NCI-H1436 treated with DMSO at 0.1 percent for 48 hours (cell line): ENCODE results near the gene AP3D1.
"Not testable (repeated sequence)": the region's sequence is repeated elsewhere in the genome, so short reads cannot be mapped to it uniquely, and the experiment has no call there.

Source experiments
- DNase-seq: peaks from one replicate; lab custom pipeline; 2025; lab: John Stamatoyannopoulos, UW

The AP3D1 gene

DNA sequence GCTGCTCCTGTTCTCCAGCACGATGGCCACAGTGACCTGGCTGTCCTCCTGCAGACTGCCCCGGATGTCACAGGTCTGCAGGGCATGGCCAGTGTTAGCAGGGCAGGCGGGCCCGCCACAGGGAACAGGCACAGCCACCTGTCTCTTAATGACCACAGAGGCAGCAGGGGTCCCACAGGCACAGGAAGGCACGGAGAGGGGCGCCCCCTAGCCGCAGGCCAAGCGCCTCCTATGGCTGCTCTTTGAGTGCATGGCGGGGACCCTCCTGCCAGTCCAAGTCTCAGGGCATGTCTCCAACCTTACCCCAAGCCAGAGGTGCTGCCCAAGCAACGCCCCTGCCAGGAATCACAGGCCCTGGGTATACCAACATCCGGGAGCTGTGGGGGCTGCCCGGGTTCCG is 40.5 kb downstream of the AP3D1 start:
- no peak for DNase-seq

DNA sequence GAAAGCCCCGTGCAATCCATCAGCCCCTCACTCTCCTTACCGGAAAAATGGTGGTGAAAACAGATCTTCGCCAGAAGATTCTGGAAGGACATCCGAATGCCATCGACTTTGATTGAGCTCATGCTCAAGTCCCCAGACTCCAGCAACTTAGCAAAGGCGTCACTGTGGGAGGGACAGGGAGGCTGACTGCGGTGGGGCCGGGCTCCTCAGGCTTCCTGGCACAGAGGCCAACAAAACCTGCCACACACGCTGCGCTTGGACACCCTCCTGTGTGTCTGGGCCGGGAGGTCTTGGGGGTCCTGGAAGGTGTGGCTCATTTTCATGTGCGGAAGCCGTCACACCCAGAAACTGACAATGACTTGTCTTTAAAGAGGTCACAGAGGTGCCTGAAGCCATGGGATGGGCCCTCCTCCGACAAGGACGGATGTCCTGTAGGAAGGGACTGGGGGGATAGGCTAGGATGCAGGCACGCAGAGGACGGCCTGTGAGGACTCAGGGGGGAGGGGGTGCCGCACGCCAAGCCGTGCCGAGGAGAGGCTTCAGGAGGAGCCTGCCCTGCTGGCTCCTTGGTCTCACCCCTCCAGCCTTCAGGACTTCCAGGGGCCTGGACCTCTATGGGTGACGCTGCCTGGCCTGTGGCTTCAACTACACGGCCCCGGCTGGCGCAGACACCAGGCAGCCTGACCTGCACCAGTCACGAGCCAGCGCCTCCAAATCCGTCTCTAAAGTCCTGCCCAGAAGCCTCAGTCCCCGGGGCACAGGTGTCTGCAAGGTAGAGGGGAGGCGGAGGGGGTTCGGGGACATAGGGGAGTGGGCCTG is 42.1 kb downstream of the AP3D1 start:
- DNase-seq: no peak

DNA sequence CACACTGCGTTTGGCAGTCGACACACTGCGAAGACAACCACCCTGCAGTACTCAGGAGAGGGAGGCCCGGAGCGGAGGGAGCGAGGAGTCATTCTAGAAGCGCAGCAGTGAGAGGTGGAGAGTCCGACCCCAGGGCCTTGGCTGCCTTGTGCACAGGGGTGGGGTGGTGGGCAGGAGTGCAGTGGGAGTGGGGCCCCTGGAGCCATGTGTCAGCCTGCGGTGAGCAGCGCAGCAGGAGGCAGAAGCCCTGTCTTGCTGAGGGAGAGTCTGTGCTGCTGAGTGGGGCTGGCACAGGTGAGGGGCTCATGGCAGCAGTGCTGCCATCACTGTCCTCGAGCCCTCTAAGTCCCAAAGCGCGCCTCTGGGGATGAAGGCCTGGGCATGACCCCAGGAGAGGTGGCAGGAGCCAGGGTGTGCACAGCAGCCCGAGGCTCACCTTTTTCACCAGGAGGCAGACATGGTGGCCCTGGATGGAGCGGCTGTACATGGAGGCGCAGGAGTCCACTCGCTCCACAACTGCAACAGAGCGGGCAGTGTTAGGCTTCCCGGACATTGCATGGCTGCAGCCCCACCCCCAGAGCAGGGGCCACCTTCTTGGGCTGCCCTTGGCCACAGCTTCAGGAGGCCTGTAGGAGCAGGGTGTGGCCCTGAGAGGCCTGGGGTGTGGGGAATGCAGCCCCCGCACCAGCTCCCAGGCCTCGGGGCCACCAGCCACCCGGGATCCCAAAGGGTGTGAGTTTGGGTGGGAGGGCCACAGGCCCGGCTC is 42.9 kb downstream of the AP3D1 start:
- no peak for DNase-seq

DNA sequence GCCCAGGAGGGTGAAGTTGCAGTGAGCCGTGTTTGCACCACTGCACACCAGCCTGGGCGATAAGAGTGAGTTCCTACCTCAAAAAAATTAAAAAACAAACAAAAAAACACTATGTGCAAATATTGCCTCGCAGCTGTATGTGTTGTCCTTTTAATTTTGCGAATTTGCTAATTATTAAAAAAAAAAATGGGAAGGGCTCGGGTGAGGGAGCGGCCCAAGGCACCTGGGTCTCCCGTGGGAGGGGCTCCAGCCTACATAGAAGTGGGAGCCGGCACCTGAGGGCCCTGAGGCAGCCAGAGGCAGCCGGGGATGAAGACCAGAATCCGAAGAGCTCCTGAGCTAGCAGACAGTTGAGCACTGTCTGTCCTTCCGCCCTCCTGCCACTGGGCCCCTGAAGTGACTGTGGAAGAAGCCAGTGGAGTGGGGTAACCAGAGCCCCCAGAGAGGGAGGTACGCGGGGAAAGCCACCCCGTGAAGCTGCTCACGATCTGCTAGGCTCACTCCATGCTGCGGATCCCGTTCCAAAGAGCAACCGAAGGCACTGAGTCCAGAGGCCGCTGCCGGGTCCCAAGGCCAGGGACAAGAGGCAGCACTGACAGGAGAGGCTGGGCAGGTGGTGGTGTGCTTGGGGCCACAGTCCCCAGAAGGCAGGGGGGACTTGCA is 48.2 kb downstream of the AP3D1 start:
- DNase-seq: no peak

DNA sequence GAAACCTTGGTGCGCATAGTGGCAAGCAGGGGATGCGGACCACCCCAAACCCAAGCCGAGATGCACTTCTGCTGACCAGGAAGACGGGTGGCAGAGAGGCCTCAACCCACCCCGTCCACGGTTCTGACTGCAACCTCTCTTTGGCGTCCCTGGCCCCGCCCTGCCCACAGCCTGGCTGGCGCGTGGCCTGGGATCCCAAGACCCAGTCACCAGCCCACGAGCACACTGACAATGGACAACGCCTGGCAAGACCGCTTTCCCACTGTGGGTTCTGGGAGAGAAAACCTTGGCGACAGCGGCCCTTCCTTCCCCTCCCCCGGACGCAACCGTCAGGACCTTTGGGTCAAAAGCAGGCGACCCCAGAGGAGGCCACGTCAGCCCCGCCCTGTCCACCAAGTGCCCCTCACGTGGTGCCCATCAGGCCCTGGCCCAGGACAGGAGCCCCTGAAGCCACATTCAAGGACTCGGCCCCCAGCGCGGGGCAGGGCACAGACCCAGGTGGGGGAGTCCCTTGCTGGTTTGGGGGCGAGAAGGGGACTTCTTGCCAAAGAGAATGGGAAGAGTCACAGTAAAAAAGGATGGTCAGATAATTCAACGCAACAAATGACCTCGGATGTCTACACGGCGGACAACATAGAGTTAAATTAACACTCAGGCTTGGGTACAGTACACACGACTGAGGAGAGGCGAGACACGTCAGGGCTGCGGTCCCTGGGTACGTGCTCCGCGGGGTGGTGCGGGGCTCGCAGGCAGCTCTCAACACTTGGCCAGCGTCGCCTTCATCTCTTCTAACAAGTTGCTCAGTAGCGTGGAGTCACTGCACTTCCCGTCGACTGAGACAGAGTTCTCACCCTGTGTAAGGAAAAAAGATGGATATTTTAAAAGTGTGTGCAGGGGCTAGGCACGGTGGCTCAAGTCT is 49.7 kb downstream of the AP3D1 start:
- DNase-seq: no peak

DNA sequence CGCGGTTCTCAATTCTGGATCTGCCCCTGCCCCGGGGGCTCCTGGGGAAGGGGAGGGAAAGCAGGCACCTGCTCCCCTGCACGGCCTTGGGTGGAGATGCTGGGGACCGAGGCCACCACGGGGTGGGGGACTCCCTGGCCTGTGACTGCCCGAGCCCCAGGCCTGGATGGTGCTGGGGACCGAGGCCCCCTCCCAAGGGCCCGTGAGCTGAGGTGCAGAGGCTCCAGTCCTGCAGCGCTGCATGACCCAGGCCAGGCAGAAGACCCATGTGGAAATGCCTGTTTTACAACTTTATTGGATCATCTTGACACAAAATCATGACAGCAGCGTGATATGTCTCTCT is 50.7 kb downstream of the AP3D1 start:
- no peak for DNase-seq

DNA sequence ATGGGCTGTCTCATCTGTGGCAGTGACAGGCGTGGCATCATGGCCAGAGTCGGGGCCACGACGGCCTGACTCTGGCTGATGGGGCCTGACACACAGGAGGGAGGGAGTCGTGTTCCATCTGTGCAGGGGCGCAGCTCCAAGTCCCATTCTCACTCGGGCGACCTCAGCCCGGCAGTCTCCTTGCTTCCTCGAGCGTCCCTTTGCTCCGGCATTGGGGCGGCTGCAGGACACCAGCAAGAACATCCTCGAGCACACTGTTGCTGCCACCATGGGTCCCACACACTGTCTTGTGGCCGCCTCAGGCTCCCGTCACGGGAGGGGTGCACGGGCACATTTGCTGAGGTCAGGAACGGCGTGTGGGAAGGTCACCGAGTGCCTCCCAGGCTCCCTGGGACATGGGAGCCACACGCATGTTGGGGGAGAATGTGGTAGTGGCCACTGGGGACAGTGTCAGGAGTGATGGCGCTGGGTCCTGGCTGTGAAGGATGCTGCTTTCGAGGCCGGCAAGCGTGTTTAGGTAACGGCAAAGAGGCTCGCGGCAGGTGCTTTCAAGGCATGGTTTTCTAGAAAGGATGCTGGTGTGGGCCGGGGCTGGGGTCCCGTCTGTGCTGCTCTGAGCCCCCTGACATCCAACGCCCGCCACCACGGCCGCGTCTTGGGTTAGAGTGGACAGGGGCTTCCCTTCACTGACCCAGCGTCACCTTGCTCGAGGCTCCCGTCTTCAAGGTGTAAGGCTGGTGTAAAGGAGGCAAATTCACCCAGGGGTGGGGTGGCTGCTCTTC is 51.2 kb downstream of the AP3D1 start:
- no peak for DNase-seq

DNA sequence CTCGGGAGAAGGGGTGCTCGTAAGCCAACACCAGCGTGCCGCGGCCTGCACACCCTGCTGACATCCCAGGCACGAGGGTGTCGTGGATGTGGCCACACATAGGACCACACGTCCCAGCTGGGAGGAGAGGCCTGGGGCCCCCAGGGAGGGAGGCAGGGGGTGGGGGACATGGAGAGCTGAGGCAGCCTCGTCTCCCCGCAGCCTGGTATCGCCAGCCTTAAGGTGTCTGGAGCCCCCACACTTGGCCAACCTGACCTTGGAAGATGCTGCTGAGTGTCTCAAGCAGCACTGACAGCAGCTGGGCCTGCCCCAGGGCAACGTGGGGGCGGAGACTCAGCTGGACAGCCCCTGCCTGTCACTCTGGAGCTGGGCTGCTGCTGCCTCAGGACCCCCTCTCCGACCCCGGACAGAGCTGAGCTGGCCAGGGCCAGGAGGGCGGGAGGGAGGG is 52.3 kb downstream of the AP3D1 start:
- DNase-seq: no peak

DNA sequence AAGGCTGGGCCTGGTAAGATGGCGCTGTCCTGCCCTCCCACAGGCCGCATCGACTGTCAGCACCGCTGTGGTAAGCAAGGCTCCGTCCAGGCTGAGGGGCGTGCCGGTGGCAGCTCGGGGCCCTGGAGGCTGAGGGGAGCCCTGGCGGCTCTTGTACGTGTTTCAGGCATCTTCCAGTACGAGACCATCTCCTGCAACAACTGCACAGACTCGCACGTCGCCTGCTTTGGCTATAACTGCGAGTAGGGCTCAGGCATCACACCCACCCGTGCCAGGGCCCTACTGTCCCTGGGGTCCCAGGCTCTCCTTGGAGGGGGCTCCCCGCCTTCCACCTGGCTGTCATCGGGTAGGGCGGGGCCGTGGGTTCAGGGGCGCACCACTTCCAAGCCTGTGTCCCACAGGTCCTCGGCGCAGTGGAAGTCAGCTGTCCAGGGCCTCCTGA is 53.5 kb downstream of the AP3D1 start:
- no peak for DNase-seq

DNA sequence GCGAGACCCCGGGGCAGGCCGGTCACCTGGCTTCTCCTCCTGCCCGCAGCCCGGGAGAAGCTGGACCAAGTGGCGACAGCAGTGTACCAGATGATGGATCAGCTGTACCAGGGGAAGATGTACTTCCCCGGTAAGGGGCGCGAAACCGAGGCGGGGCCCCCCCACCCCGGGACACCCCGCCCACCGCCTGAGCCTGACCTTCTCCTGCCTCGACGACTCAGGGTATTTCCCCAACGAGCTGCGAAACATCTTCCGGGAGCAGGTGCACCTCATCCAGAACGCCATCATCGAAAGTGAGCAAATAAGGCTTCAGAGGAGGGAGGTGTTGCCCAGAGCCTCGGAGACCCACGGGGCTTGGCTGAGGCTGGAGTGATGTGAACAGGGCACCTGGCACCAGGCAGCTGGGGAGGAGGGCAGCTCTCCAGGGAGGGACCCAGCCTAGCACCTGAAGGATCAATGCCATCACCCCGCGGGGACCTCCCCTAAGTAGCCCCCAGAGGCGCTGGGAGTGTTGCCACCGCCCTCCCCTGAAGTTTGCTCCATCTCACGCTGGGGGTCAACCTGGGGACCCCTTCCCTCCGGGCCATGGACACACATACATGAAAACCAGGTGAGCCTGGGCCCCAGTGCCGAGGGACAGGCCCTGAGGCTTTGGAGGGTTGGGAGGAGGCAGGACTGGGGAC is 54.0 kb downstream of the AP3D1 start:
- DNase-seq: no peak

DNA sequence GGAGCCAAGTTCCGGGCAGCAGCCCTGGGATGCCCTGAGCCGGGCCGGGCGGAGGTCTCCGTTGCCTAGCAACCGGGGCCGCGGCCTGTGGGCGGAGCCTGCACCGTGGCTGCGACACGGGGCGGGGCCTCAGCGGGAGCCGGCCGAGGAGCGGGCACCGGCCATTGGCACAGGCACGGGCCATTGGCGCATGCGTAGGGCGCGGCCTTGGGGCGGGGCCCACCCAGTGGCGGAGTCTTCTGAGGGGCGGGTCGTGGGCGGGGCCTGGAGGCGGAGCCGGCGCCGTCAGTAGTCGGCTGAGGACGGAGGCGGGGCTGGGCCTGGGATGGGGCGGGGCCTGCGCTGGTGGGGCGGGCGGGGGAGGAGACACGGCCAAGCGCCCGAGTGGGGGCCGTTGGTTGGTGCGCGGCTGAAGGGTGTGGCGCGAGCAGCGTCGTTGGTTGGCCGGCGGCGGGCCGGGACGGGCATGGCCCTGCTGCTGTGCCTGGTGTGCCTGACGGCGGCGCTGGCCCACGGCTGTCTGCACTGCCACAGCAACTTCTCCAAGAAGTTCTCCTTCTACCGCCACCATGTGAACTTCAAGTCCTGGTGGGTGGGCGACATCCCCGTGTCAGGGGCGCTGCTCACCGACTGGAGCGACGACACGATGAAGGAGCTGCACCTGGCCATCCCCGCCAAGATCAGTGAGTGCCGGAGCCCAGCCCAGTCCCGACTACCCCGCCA is 54.7 kb downstream of the AP3D1 start, which contains the start of gene IZUMO4:
Gene IZUMO4, plus strand, starts transcription at position 436 of the 723 bp plus-strand sequence. Its CDS starts 31 bp downstream, at position 467.
- peak; percentile 85 for DNase-seq

DNA sequence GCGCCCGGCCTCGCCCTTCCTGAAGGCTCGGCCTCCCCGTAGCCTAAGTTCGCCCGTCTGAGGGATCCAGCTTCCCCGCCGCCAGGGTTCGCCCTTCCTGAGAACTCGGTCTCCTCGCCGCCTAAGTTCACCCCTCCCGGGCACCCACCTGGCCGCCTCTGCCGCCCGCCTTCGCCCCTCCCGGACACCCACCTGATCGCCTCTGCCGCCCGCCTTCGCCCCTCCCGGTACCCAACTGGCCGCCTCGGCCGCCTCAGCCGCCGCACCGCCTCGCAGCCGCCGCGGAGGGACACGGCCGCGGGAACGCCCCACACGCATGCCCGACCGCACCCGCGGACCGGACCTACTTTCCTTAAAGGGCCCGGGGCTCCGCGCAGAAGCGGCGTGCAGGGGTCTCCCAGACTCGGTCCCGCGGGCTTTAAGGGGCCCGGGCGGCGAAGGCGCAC is 55.3 kb downstream of the AP3D1 start, which contains the start of gene MOB3A:
Gene MOB3A, minus strand, starts transcription at position 293 of the 446 bp plus-strand sequence. CDS start 17,766 bp downstream, outside the sequence.
- DNase-seq: no peak

DNA sequence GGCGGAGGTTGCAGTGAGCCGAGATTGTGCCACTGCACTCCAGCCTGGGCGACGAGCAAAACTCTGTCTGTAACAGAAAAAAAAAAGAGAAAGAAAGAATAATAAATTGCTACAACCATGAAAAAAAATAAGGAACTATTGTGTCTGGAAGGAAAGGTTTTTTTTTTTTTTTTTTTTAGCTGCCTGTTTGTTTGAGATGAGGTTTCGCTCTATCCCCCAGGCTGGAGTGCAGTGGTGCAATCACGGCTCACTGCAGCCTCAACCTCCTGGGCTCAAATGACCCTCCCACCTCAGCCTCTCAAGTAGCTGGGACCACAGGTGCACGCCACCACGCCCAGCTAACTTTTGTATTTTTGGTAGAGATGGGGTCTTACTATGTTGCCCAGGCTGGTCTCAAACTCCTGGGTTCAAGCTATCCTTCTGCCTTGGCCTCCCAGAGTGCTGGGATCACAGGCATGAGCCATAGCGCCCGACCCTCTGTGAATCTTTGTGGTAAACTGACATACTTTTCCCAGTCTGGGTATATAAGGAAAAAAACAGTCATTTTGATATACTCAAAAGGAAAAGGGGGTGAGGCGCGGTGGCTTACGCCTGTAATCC is 59.3 kb downstream of the AP3D1 start:
- not testable (repeated sequence) for DNase-seq

DNA sequence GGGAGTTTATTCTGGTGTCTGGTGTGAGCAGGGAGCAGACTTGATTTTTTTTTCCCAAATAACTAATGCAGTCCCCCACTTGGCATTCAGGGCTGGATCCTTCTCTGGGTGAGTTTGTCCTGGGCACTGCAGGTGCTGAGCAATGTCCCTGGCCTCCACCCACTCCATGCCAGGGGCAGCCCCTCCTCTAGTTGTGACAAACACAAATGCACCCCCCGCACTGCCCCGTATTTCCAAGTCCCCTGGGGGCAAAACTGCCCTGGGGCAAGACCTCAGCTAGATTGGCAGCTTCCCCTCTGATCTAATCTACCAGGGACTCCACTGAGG is 61.7 kb downstream of the AP3D1 start:
- no peak for DNase-seq

DNA sequence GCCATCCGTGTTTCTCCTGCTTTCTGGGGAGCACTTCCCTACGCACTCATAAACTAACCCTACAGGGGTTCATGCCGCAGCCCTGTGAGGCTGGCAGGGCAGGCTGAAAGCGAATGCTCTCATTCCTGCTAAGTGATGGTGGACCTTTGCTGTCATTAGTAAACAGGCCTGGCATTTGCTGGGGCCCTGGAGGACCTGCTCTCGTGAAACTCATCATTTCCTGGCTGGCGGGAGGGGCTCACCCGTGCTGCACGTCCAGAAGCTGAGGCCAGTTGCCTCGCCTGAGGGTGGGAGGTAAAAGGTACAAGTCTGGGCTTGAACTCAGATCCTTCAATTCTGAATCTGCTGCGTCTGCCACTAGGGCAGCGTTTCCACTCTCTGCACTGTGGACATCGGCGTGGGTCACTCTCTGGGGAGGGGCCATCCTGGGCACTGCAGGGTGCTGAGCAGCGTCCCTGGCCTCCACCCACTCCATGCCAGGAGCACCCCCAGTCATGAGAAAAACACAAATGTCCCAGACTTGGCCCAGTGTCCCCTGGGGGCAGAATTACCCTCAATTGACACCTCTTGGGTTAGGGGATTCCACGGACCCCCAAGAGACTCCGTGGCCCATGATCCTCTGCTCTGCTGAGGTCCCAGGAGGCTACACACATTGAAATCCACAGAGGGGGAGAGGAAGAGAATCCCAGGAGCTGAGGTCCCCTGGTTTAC is 62.2 kb downstream of the AP3D1 start:
- DNase-seq: no peak

DNA sequence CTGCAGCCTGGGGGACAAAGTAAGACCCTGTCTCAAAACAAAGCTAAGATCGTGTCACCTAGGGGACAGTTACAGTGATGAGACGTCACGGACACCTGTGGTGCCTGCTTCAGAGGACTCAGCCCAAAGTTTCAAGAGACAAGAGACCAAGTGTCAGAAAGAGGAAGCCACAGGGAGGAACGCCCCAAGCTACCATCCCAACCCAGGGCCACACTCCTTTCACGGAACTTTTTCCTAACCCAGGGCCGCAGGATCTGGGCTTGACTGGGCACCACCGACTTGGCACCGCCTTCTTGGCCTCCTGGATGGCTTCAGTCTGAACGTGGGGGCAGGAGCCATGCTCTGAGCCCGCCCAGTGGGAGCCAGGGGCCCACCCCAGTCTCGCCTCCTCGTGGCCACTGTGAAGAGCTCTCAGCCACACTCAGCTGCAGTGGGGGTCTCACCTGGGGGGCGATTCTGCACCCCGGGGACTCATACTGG is 63.7 kb downstream of the AP3D1 start:
- no peak for DNase-seq

DNA sequence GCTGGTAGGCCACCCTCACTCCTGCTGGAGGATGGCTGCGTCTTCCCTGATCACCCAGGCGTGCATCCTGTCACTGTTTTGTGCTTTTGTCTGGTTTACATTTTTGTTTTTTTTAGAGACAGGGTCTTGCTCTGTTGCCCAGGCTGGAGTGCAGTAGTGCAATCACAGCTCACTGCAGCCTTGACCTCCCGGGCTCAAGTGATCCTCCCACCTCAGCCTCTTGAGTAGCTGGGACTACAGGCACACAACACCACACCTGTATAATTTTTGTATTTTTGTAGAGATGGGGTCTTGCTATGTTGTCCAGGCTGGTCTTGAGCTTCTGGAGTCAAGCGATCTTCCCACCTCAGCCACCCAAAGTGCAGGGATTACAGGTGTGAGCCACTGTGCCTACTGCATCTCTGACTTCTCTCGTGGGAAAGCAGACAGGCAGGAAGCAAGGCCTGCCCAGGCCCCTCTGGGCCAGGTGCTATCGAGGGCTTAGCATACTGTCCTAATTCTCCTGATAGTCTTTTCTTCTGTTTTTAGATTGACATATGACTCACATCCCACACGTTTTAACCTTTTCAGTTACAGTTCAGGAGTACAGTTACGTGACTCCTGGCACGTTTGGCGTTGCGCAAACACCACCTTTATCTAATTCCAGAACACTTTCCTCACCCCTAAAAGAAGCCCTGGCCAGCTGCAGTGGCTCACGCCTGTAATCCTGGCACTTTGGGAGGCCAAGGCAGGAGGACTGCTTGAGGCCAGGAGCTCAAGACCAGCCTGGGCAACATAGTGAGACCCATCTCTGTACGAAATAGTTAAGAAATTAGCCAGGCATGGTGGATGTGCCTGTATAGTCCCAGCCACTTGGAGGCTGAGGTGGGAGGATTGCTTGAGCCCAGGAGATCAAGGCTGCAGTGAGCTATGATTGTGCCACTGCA is 64.4 kb downstream of the AP3D1 start:
- not testable (repeated sequence) for DNase-seq
